GM19025 (cell line): ENCODE data around the gene DLG5.
"Not testable (repeated sequence)": the region's sequence is repeated elsewhere in the genome, so short reads cannot be mapped to it uniquely, and the experiment has no call there.

Experiments
- ATAC-seq: cut with Tn5 transposase; IDR thresholded peaks from one replicate; pipeline ENCODE4 v1.9.1; 2021; ENCODE audit warnings: mild to moderate bottlenecking, low read depth, moderate library complexity; ENCODE audit not compliant: unreplicated experiment

DLG5 gene

DNA sequence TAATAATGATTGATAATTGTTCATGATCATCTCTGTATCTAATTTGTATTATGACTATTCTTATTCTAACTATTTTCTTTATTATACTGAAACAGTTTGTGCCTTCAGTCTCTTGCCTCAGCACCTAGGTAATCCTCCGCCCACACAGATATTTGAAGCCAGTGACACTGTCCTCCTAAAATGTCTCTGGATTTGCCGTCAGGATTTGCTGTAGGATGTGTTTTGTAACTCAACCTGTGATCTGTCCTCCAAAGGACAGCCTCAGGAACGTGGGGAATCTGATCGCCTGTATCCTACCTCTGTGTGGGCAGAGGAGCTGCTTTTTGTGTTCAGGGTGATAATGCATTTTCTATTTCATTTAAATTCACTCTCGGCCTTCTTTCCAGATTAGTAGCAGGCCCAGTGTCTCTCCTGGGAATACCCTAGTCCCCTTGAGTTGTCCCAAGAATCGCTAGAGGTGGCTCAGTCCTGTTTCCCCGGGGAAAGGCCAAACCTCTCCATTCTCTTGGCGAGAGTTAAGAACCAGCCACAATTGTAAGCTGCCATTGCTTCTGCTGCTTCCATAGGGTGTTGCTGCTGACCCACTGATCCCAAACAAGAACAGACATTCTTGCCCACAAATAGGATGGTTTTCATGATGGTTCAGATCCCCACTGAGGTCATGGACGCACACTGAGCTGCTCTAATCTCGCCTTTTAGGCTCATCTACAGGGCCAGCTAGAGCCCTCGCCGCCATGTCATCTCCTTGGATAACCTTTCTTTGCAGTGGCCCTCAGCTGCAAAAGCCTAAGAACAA lies 152.7 kb downstream of the DLG5 start:
- no peak for ATAC-seq

DNA sequence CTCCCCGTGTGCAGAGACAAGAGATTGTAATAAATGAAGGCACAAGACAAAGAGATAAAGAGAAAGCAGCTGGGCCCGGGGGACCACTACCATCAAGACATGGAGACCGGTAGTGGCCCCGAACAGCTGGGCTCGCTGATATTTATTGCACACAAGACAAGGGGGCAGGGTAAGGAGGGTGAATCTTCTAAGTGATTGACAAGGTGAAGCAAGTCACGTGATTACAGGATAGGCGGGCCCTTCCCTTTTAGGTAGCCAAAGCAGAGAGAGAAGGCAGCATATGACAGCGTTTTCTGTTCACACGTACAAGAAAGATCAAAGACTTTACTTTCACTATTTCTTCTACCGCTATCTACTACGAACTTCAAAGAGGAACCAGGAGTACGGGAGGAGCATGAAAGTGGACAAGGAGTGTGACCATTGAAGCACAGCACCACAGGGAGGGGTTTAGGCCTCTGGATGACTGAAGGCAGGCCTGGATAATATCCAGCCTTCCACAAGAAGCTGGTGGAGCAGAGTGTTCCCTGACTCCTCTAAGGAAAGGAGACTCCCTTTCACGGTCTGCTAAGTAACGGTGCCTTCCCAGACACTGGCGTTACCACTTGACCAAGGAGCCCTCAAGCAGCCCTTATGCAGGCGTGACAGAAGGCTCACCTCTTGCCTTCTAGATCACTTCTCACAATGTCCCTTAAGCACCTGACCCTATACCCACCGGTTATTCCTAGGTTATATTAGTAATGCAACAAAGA lies 153.5 kb downstream of the DLG5 start:
- ATAC-seq, result not testable (repeated sequence)

- ATAC-seq, result no peak
Observed at GRCh38 chr10:77771851-77772250, 154.7 kb downstream of the DLG5 start.

DNA sequence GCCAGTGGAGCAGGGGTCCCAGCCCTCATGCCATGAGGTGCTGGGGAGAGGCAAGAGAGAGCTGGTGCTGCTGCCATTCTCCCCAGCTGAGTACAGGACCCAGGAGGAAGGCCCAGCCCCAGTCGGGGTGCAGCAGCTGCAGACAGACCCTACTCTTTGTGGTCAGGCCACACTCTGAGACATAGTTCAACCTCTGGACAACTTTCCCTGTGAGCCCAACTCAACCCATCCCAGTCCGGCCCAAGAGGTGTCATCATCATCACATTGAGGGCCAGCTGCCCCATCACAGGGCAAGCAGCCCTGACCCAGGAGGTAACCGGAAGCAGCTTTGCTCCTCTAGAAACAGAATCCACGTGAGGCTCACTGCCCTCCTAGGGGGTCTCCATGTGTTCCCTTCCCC lies 155.1 kb downstream of the DLG5 start:
- no peak for ATAC-seq

- no peak for ATAC-seq
Observed at GRCh38 chr10:77770868-77771175, 155.7 kb downstream of the DLG5 start.

- ATAC-seq, result no peak
Observed at GRCh38 chr10:77770081-77770867, 156.3 kb downstream of the DLG5 start.

- ATAC-seq, result no peak
Observed at GRCh38 chr10:77768039-77768438, 158.5 kb downstream of the DLG5 start.

GRCh38 chr10:77763453-77764430 lies 162.8 kb downstream of the DLG5 start:
- no peak for ATAC-seq

- not testable (repeated sequence) for ATAC-seq
Observed at GRCh38 chr10:77758406-77758805, 168.1 kb downstream of the DLG5 start.

GRCh38 chr10:77756319-77757232 lies 170.0 kb downstream of the DLG5 start:
- no peak for ATAC-seq

DNA sequence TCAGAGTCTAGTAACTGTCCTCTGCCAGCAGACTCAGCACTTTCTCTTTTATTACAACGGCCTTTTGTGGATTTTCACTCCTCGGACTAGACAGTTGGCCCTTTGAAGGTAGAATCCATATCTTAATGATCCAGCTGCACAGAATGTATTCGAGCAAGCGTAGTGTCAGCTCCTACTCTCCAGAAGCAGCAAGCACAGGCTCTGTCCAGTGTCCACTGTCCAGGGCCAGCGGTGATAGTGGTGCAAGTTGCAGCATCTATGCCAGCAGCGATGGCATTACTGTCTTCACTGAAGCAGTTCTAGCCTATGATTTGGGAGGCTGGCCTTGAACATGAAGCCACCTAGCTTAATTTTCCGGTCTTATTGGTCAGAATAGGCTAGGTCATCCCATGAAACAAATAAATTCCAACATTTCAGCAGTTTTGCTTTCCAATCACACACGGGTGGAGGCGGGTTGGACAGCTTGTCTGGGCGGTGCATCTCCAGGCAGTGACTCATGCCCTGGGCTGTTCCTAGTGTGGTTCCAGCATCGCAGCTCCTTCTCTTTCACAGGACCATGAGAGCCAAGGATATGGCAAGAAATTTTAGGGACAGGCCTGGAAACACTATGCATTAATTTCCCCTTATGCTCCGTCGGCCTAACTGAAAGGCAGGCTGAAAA lies 180.4 kb downstream of the DLG5 start:
- ATAC-seq, result no peak

DNA sequence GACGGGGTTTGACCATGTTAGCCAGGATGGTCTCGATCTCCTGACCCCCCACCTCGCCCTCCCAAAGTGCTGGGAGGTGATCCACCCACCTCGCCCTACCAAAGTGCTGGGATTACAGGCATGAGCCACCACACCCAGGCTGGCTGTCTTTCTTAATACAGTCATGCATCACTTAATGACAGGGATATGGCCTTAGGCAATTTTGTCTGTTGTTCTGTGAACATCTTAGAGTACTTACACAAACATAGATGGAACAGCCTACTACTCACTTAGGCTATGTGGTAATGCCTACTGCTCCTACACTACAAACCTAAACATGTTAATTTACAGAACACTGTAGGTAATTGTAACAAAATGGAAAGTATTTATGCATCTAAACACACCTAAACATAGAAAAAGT lies 182.3 kb downstream of the DLG5 start:
- ATAC-seq, result no peak

DNA sequence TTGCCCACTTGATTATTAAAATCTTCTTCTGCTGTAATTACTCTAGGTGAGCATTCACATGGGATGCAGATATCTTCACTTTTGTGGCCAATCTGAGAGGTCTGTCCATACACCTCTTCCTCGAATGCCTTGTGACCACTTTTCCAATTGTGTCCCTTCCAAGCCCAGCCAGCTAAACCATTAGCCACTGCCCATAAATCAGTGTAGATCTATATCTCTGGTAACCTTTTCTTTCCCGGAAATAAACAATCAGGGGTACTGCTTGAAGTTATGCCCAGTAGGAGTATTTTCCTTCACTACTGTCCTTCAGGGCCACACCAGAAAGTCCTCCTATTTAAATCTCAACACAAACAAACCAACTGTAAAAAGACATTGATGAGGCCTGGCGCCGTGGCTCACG lies 184.4 kb downstream of the DLG5 start:
- no peak for ATAC-seq

- ATAC-seq, result no peak
Observed at GRCh38 chr10:77741746-77742145, 184.8 kb downstream of the DLG5 start.
